ENCODE measurements around the gene C1orf50. TPM values are rescaled to one million over a fixed set of nuclear protein-coding genes. Genes with fewer than 3 reads are reported as not detected.
A peak's percentile ranks its signal among the peaks of the same experiment; 100 is the strongest.

The C1orf50 gene
- total and polyA plus RNA-seq, 2 donors from 2014 or later, result 7.5 to 14.6 TPM

DNA sequence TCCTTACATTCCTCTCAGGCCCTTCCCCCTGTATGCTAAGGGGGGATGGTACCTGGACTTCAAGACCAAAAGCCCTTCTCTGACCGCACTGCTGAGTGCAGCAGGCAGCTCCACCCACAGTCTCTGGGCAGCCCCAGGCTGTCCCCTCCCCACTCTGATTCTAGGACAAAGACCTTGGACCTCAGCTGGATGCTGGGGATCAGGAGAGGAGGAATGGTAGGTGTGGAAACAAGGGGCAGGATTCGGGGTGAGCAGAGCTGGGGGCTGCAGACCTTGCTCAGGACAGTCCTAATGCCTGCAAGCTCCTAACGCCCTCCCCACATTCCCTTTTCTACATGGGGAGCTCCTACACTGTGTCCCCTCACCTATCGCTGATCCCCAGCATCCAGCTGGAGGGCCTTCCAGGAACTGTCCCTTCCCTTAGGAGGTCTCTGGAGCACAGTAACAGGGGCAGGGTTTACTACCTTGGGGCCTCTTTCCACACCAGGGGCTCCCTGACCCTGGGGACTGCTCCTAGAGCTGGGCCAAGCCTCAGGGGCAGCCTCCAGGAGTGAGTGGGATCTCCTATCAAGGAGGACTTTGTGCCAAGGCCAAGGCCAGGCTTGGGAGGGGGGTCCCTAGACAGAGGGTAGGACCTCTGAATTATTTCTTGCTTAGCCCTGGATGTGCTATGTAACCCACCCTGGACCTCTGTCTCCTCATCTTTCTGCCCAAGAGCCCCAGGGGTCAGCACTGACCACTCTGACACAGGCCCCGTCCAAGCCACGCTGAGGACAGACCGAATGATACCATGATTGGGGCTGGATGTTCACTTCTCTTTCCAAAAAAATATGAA lies 32.6 kb upstream of the C1orf50 start:
- no peak overlapping the region for H3K27ac ChIP-seq (ENCODE audit: low read depth in 2 of 2, low read length in 2 of 2)
- no peaks in the 10 kb centered on the region for H3K27me3 ChIP-seq (ENCODE audit: control insufficient read depth, insufficient read depth, low read length)
- H3K4me1 ChIP-seq (ENCODE audit: control insufficient read depth in 2 of 3, insufficient read depth in 2 of 3, low read depth in 1 of 3, low read length in 3 of 3), result no peaks in the 10 kb centered on the region
- FAIRE-seq (no peak), DNase-seq (no peak)
- H3K36me3 ChIP-seq (ENCODE audit: control insufficient read depth in 2 of 3, insufficient read depth in 3 of 3, low read length in 3 of 3), result peaks cover 0 to 3% (median 0%) of the 10 kb centered on the region in 3 donors
- H3K9ac ChIP-seq (ENCODE audit: low read length in 3 of 3), result no peak overlapping the region
- H3K9me3 ChIP-seq (ENCODE audit: control insufficient read depth in 2 of 3, insufficient read depth in 1 of 3, low read length in 3 of 3), result no peaks in the 10 kb centered on the region
- no peak overlapping the region for H3K4me3 ChIP-seq (ENCODE audit: low read length in 3 of 3)
- TF ChIP-seq, protein P1, sequence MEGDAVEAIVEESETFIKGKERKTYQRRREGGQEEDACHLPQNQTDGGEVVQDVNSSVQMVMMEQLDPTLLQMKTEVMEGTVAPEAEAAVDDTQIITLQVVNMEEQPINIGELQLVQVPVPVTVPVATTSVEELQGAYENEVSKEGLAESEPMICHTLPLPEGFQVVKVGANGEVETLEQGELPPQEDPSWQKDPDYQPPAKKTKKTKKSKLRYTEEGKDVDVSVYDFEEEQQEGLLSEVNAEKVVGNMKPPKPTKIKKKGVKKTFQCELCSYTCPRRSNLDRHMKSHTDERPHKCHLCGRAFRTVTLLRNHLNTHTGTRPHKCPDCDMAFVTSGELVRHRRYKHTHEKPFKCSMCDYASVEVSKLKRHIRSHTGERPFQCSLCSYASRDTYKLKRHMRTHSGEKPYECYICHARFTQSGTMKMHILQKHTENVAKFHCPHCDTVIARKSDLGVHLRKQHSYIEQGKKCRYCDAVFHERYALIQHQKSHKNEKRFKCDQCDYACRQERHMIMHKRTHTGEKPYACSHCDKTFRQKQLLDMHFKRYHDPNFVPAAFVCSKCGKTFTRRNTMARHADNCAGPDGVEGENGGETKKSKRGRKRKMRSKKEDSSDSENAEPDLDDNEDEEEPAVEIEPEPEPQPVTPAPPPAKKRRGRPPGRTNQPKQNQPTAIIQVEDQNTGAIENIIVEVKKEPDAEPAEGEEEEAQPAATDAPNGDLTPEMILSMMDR (IDR thresholded peaks at IDR 0.05; ENCODE audit: borderline replicate concordance, extremely low read depth, insufficient read depth), result no peak
- intact Hi-C loops (cut with DNase I), result no loop called here

DNA sequence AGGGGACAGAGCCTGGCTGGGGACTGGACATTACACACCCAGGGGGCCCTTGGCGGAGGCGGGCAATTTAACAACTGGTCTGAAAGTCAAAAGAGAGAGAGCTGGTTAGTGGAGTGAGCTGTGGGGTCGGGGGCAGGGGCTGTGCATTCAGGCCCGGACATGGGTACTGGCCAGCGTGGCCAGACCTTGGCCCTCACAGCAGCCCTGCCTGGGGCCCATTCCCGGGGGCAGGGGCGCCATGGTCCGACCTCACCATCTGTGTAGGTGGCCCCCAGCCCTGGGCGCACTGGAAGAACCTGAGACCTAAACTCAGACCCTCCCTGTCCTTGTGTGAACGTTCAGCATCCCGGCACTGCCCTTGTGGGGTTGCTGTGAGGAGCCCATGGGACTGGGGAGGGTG lies 32.0 kb upstream of the C1orf50 start:
- Histone ChIP-seq H3K4me1 (ENCODE audit: control insufficient read depth in 2 of 3, insufficient read depth in 2 of 3, low read depth in 1 of 3, low read length in 3 of 3) (peaks cover 0 to 4% (median 0%) of the 10 kb centered on the region in 3 donors), H3K27ac (ENCODE audit: low read depth in 2 of 2, low read length in 2 of 2) (no peak overlapping the region), H3K9ac (ENCODE audit: low read length in 3 of 3) (no peak overlapping the region), H3K27me3 (ENCODE audit: control insufficient read depth, insufficient read depth, low read length) (no peaks in the 10 kb centered on the region), H3K36me3 (ENCODE audit: control insufficient read depth in 2 of 3, insufficient read depth in 3 of 3, low read length in 3 of 3) (peaks cover 0 to 3% (median 0%) of the 10 kb centered on the region in 3 donors), H3K4me3 (ENCODE audit: low read length in 3 of 3) (no peak overlapping the region), H3K9me3 (ENCODE audit: control insufficient read depth in 2 of 3, insufficient read depth in 1 of 3, low read length in 3 of 3) (no peaks in the 10 kb centered on the region)
- TF ChIP-seq, protein P1 (IDR thresholded peaks at IDR 0.05; ENCODE audit: borderline replicate concordance, extremely low read depth, insufficient read depth), result no peak
- intact Hi-C loops (cut with DNase I), result no loop called here
- no peak for DNase-seq
- FAIRE-seq, result no peak

DNA sequence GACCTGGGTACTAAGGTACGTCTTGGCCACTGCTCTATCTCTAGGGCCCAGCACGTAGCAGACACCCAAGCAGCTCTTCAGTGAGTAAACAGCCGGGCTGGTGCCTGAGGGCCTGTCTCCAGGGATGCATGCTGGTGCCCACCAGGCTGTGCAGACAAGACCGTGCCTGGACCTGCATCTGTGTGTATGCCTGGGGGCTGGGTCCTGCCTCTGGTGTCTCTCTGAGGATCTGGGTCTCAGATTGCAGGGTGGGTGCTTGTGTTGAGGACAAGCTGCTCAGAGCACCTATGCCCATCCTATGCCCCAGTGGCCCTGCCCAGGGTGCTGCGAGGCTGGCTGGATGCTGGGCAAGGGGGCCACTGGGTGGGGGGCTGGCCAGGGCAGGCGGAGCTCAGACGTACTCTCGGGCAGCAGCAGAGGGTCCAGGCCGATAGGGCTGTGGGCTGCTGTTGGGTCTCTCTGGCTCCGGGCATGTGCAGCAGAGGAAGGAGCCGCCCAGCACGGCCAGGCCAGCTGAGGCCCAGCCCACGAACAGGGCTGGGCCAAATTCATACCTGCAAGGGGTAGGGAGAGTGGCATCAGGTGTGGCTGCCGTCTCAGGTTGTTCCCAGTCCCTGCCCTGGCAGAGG lies 31.5 kb upstream of the C1orf50 start:
- peak in 1 of 5 donors; percentile 29 for DNase-seq
- H3K36me3 ChIP-seq (ENCODE audit: control insufficient read depth in 2 of 3, insufficient read depth in 3 of 3, low read length in 3 of 3), result peaks cover 0 to 3% (median 0%) of the 10 kb centered on the region in 3 donors
- no peaks in the 10 kb centered on the region for H3K27me3 ChIP-seq (ENCODE audit: control insufficient read depth, insufficient read depth, low read length)
- peaks cover 0 to 6% (median 3%) of the 10 kb centered on the region in 3 donors for H3K4me1 ChIP-seq (ENCODE audit: control insufficient read depth in 2 of 3, insufficient read depth in 2 of 3, low read depth in 1 of 3, low read length in 3 of 3)
- FAIRE-seq, result no peak
- H3K9me3 ChIP-seq (ENCODE audit: control insufficient read depth in 2 of 3, insufficient read depth in 1 of 3, low read length in 3 of 3), result no peaks in the 10 kb centered on the region
- no peak overlapping the region for H3K4me3 ChIP-seq (ENCODE audit: low read length in 3 of 3)
- TF ChIP-seq, protein P1 (IDR thresholded peaks at IDR 0.05; ENCODE audit: borderline replicate concordance, extremely low read depth, insufficient read depth), result no peak
- no peak overlapping the region for H3K27ac ChIP-seq (ENCODE audit: low read depth in 2 of 2, low read length in 2 of 2)
- no peak overlapping the region for H3K9ac ChIP-seq (ENCODE audit: low read length in 3 of 3)
- intact Hi-C loops (cut with DNase I), result no loop called here
